GM12872 (cell line): ENCODE results near the gene PSD2.

Source experiments
- TF ChIP-seq, protein P1 (sequence below): IDR thresholded peaks from 3 replicates; pipeline ENCODE4 v1.5.1; 2011; ENCODE audit warnings: low read depth, mild to moderate bottlenecking, low read length, moderate library complexity; ENCODE audit not compliant: insufficient read depth

PSD2 gene

DNA sequence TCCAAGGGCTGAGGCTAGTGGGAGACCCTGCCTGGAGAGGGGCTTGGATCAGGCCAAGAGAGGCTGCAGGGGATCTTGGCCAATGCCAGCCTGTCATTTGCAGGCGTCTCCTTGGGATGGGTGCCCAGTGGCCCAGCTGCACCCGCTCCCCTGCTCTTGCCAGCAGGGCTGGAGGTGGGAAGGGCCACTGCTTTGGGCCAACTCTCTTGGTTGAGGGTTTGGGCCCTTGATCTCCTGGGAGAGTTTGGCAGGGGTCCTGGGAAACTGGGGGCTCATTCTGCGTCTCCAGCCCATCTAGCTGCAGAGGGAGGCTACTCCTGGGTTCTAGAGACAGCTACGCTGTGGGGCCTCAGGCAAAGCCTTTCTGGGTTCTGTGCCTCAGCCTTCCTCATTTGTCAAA is 10.5 kb downstream of the PSD2 start:
- TF ChIP-seq, protein P1, sequence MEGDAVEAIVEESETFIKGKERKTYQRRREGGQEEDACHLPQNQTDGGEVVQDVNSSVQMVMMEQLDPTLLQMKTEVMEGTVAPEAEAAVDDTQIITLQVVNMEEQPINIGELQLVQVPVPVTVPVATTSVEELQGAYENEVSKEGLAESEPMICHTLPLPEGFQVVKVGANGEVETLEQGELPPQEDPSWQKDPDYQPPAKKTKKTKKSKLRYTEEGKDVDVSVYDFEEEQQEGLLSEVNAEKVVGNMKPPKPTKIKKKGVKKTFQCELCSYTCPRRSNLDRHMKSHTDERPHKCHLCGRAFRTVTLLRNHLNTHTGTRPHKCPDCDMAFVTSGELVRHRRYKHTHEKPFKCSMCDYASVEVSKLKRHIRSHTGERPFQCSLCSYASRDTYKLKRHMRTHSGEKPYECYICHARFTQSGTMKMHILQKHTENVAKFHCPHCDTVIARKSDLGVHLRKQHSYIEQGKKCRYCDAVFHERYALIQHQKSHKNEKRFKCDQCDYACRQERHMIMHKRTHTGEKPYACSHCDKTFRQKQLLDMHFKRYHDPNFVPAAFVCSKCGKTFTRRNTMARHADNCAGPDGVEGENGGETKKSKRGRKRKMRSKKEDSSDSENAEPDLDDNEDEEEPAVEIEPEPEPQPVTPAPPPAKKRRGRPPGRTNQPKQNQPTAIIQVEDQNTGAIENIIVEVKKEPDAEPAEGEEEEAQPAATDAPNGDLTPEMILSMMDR = no peak

DNA sequence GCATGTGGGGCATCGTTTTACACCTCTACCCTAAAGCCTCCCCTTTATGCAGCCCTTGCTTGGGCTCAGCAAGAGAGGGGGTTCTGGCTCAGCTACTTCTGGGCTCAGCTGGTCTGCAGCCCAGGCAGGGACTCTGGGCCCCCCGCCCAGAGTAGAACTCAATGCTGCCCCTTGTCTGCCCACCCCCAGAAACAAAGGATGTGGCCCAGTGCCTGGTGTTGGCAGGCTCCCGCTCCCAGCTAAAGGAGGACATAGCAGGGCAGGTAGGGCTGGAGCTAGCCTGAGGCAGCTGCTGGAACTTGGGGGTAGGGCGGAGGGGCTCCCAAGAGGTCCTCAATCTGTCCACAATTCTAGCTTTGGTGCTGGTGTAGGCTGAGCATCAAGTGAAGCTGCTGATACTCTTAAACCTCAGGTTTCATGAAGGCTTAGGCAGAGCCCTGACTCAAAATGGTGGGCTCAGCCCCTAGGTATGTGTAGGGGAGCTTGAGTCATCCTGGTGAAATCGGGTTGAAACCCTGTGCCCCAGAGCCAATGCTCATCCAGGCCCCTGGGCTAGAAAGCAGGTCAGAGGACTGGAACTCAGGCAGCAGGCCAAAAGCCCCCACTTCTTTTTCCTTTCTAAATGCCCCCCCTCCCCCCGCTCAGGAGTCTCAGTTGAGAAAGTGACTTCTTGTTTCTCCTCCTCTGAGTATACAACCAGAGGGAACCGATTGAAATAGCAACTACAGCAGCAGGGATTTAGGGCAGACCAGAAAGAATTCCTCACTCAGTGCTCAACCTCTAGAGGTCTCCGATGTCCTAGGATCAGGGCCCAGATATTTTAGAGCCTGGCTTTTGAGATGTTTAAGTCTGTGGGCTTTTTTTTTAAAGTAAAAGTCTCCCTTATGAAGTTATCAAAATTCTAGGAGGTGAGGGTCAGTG is 11.4 kb downstream of the PSD2 start:
- TF ChIP-seq, protein P1 = no peak

DNA sequence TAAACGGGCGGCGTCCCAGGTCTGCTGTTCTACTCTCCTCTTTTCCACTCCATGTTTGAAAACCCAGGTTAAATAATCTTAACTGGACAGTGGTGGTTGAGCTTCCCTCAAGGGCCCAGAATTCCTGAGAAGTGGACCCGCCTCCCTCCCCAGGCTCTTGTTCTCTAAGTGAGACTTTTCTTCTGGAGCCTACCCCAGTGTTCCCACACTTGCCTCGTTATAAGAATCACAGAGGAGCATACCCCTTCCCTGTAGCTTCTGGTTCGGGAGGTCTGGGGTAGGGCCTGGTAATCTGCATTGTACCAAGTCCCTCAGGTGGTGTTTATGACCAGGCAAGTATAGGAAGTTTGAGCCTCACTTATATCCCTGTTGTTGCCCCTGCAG is 12.0 kb downstream of the PSD2 start:
- TF ChIP-seq, protein P1 = no peak

DNA sequence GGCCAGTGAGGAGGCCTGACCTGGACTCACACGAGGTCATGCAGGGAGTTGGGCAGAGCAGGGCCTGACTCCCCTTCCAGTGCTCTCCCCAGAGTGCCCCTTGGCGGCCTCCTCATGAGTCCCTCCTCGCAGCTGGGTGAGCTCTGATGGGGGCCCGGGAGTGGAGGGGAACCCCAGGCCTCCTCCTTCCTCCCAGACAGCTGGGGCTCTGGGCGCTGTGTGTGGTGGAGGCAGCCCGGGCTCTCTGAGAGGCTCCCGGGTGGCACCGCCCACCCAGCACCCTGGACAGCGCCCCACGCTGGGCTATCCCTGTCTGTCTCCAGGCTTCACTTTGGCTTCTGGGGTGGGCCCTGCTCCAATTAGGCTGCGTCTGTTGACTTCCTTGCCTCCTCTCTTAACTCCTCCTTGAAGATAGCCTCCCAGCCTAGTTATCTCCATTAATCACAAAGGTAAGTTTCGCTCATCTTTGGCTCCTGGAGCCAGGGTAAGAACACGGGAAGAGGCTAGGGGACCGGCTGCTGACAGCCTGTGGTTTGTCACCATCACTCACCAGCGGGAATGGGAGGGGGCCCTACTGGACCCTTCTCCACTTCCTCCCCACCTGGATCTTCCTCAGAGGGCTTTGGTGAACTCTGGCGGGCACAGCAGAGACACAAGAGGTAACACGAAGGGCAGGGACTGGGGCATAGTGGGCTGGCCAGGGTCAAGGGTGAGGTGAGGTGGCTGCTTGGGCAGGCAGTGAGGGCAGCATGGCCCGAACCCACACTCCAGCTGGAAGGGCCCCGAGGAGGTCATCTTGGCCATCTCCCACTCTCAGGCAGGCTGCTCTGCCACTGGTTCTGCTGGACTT is 13.1 kb downstream of the PSD2 start:
- TF ChIP-seq, protein P1 = no peak

DNA sequence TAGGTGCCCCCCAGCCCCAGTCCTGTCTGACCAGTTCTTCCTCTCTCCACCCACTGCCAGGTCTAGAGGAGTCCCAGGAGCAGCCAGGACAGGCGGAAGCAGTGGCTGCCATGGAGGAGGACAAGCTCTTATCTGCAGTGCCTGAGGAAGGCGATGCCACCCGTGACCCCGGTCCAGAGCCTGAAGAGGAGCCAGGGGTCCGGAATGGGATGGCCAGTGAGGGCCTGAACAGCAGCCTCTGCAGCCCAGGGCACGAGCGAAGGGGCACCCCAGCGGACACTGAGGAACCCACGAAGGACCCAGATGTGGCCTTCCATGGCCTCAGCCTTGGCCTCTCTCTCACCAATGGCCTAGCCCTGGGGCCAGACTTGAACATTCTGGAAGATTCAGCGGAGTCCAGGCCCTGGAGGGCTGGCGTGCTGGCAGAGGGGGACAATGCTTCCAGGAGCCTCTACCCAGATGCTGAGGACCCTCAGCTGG is 13.8 kb downstream of the PSD2 start:
- TF ChIP-seq, protein P1 = no peak

DNA sequence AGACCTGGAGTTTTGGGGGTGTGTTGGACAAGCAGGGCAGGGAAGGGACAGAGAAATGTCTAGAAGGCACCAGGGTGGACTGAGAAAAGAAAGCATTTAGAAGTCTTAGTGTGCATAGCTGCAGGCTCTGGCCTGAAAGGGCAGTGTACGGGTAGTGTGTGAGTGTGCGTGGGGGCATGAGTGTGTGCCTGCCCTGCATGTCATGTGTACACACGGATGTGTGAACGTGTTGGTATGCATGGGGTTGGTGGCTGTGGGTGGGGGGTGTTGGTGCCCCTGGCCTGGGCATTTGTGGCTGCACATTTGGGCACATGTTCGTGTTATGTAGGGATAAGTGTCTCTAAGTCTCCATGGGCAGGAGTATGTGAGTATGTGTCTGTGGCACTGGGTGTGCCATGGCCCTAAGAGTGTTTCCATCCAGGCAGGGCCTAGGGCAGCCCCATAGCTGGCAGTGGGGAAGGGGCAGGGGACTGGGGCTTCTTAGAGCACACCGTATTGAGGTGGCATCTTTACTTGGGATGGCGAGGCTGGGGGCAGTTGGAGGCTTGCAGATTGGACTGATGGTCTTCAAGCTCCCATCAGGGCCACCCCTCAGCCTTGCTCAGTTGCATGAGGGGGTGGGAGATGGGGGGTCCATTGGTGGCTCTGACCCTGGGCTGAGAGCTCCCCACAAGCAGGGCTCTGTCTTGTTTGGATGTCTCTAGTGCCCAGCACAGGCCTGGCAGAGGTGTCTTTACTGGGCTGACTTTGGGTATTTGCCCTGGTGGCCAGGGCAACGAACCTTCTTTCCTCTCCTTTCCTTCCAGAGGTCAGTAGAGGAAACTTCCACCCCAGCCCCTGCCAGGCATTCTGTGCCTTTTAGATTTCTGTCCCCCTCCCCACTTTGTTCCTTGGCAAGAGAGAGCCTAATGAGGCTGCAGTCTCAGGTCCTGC is 15.0 kb downstream of the PSD2 start:
- TF ChIP-seq, protein P1 = no peak

DNA sequence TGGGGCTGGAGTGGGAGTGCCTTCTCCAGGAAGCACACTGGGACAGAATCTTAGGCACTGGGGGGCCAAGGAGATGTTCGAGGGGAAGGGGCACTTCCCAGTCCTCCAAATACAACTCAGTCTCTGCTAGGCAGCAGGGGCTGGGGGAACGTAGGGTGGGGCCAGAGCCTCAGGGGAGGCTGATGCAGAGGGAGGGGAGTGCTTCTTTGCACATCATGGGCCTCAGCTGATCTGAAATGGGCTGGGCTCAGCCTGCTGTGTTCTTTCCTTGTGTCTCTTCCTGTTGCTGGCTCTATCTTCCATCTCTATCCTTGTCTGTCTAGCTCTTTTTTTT is 15.6 kb downstream of the PSD2 start:
- TF ChIP-seq, protein P1 = no peak
